Thoracic aorta (tissue), 2 donors: ENCODE measurements around the gene ISL2. TPM values are rescaled to one million over a fixed set of nuclear protein-coding genes. Genes with fewer than 3 reads are reported as not detected.
"Not testable (repeated sequence)": the region's sequence is repeated elsewhere in the genome, so short reads cannot be mapped to it uniquely, and the experiment has no call there.

ENCODE experiments used
- ATAC-seq: fragments of 150-250 bp; one replicate; pipeline ENCODE4 v1.8.0; 2017; ENCODE audit warnings: low read depth; ENCODE audit not compliant: insufficient number of reproducible peaks, low FRiP score
- DNase-seq: peaks from one replicate; pipeline ENCODE4 v3.0.0-alpha.2; 2020; ENCODE audit warnings: low spot score
- H3K27ac ChIP-seq, 2 donors: fragments of 200-600 bp; sonication (generic); 1 replicate in 1 of 2; 2 replicates in 1 of 2; pipeline ENCODE4 v1.5.1; 2016; ENCODE audit warnings: mild to moderate bottlenecking in 2 of 2, moderate library complexity in 2 of 2
- H3K27me3 ChIP-seq: fragments of 200-600 bp; sonication (generic); replicated peaks from 2 replicates; pipeline ENCODE4 v1.6.0; 2016; ENCODE audit warnings: mild to moderate bottlenecking; ENCODE audit not compliant: insufficient read depth
- H3K36me3 ChIP-seq: fragments of 200-600 bp; sonication (generic); one replicate; pipeline ENCODE4 v1.5.1; 2016
- H3K4me1 ChIP-seq, 2 donors: fragments of 200-600 bp; sonication (generic); 1 replicate in 1 of 2; 2 replicates in 1 of 2; pipeline versions ENCODE4 v1.5.1 to v1.6.0; 2016; ENCODE audit warnings: low read depth in 2 of 2, mild to moderate bottlenecking in 1 of 2; ENCODE audit not compliant: control insufficient read depth in 1 of 2
- H3K4me3 ChIP-seq: fragments of 200-600 bp; sonication (generic); 2 replicates; pipeline ENCODE4 v1.5.1; 2016; ENCODE audit warnings: mild to moderate bottlenecking
- H3K9me3 ChIP-seq: fragments of 200-600 bp; sonication (generic); 2 replicates; pipeline ENCODE4 v1.5.1; 2016
- total RNA-seq, 2 donors: library from RNA; depleted of rRNA; stranded (reverse); fragments of >200 nt; gene quantifications; one replicate each; pipeline versions ENCODE4 v1.1.0 to v1.2.3, GENCODE V29; 2016
- TF ChIP-seq, protein P1 (sequence below): fragments of 200-600 bp; sonication (generic); IDR thresholded peaks from one replicate; pipeline ENCODE4 v1.5.1; 2019; ENCODE audit warnings: antibody characterized with exemption

The ISL2 gene
- total RNA-seq, 2 donors from 2014 or later = not detected

DNA sequence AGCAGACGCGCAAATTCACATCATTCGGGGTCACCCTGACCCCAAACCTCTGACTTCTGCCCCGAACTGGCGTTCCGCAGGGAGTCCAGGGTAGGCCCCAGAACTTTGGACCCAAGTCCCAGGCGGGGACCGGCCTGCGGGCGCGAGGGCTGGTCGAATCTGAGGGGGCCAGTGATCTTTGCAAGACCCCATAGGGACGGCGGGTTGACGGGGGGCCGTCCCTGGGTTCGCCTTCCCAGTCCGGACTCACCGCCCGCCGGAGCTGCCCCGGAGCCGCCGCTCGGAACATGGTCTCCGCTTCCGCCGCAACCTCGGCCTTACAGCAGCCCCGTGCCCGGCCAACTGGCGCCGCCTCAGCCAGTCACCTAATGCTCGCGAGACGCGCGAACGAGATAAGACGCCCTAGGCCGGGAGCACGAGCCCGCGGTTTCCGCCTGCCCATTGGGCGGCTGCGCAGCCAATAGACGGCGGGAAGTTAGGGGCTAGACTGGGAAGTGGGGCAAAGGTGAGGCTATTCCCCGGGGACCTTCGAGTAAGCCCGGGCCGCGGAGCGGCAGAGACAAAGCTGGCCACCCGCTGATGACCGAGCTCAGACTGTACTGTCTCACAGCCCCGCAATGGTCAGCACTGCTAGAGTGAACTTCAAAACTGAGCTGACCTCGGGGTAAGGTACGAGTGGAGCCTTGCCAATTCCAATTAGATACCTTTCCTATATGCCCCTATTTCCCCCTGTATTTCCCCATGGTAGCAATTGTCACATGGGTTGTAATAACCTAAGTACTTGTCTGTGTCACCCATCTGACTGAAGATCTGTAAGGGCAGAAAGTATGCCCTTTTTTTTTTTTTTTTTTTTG lies 25.2 kb upstream of the ISL2 start, which contains the start of gene ETFA:
Gene ETFA (minus strand): TSS at position 370 of the 854 bp plus-strand sequence. CDS start 81 bp downstream, at position 289.
- no peaks in the 10 kb centered on the region for H3K9me3 ChIP-seq
- DNase-seq (peak; percentile 90), ATAC-seq (peak; percentile 96)
- H3K4me1 ChIP-seq = peaks cover 10 to 11% of the 10 kb centered on the region in 2 donors
- peak within 1 kb of the TSS; percentile 77 to 90 for H3K27ac ChIP-seq
- H3K36me3 ChIP-seq = no peaks in the 10 kb centered on the region
- peak within 1 kb of the TSS; percentile 98 for H3K4me3 ChIP-seq
- no peaks in the 10 kb centered on the region for H3K27me3 ChIP-seq
- TF ChIP-seq, protein P1, sequence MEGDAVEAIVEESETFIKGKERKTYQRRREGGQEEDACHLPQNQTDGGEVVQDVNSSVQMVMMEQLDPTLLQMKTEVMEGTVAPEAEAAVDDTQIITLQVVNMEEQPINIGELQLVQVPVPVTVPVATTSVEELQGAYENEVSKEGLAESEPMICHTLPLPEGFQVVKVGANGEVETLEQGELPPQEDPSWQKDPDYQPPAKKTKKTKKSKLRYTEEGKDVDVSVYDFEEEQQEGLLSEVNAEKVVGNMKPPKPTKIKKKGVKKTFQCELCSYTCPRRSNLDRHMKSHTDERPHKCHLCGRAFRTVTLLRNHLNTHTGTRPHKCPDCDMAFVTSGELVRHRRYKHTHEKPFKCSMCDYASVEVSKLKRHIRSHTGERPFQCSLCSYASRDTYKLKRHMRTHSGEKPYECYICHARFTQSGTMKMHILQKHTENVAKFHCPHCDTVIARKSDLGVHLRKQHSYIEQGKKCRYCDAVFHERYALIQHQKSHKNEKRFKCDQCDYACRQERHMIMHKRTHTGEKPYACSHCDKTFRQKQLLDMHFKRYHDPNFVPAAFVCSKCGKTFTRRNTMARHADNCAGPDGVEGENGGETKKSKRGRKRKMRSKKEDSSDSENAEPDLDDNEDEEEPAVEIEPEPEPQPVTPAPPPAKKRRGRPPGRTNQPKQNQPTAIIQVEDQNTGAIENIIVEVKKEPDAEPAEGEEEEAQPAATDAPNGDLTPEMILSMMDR = no peak

DNA sequence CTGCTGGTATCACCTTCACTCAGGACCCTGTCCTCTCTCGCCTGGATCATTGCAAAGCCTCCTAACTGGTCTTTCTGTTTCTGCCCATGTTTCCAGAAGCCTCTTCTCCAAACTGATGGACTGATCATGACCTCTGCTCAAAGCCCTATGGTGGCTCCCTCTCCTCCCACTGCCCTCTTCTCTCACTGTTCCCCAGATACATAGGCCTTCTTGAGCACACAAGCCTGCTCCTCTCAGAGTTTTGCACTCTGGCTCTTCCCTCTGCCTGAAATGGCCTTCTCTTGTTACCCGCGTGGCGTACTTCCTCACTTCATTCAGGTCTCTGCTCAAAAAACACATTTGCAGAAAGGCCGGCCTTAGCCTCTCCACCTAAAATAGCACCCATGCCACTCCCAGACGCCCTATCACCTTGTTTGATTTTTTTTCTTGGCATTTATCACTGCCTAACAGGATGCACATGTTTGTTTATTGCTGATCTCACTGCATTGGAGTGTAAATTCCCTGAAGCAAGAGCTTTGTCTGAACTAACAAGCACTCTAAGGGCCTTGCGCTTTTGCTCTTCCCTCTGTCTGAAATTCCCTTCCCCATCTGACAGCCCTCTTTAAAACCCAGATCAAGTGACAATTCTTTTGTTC lies 23.9 kb upstream of the ISL2 start:
- no peak for ATAC-seq
- no peaks in the 10 kb centered on the region for H3K36me3 ChIP-seq
- no peak for DNase-seq
- H3K27me3 ChIP-seq = no peaks in the 10 kb centered on the region
- no peak overlapping the region for H3K4me3 ChIP-seq
- H3K9me3 ChIP-seq = no peaks in the 10 kb centered on the region
- peaks cover 10 to 11% of the 10 kb centered on the region in 2 donors for H3K4me1 ChIP-seq
- no peak overlapping the region for H3K27ac ChIP-seq
- TF ChIP-seq, protein P1 = no peak

DNA sequence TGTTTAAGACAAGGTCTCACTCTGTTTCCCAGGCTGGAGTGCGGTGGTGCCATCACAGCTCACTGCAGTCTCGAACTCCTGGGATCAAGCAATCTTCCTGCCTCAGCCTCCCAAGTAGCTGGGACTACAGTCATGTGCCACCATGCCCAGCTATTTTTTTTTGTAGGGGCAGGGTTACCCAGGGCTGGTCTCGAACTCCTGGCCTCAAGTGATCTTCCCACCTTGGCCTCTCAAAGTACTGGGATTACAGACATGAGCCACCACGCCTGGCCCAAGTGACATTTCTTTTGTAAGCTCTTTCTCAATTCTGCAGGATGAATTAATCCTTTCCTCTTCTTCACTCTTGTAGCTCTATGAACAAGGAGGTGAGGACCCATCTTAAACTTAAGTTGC lies 23.4 kb upstream of the ISL2 start:
- not testable (repeated sequence) for H3K9me3 ChIP-seq, H3K36me3 ChIP-seq, ATAC-seq, H3K27ac ChIP-seq, H3K4me3 ChIP-seq, H3K27me3 ChIP-seq, DNase-seq
- peaks cover 10 to 11% of the 10 kb centered on the region in 2 donors for H3K4me1 ChIP-seq

DNA sequence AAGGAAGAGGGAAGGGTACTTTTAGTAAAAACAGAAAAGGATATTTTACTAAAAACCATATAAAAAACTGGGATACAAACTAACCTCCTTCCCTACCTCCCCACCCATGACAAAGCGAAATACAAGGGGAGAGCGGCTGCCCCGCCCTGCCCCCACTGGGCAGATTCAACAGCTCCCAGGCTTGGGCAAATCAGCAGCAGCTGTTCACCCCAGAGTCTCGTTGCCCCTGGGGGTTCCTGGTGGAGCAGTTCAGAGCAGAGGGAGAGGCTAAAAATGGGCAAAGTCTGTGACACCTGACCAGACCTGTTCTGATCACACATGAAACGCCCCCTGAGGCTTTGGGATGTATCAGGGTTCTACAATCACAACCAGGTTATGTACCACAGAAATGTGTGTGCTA lies 22.8 kb upstream of the ISL2 start:
- Histone ChIP-seq H3K27ac (no peak overlapping the region), H3K9me3 (no peaks in the 10 kb centered on the region), H3K4me1 (peaks cover 10 to 11% of the 10 kb centered on the region in 2 donors), H3K36me3 (no peaks in the 10 kb centered on the region), H3K27me3 (no peaks in the 10 kb centered on the region), H3K4me3 (no peak overlapping the region)
- ATAC-seq (no peak), DNase-seq (no peak)
- TF ChIP-seq, protein P1 = no peak

DNA sequence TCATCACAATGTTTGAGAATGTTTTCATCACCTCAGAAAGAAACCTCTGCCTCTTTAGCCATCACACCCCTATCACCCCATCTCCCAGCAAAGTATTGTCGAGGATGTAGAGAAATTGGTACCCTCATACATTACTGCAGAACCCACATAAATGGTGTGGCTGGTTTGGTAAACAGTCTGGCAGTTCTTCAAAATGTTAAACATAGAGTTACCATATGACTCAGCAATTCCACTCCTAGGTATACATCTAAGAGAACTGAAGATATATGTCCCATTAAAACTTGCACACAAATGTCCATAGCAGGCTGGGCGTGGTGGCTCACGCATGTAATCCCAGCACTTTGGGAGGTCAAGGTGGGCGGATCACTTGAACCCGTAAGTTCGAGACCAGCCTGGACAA lies 16.6 kb upstream of the ISL2 start:
- no peaks in the 10 kb centered on the region for H3K27me3 ChIP-seq
- no peak for ATAC-seq
- no peaks in the 10 kb centered on the region for H3K9me3 ChIP-seq
- H3K36me3 ChIP-seq = no peaks in the 10 kb centered on the region
- TF ChIP-seq, protein P1 = no peak
- no peak overlapping the region for H3K4me3 ChIP-seq
- no peak overlapping the region for H3K27ac ChIP-seq
- no peak for DNase-seq
- no peaks in the 10 kb centered on the region for H3K4me1 ChIP-seq
